ENCODE results near the gene LRP10.

Gene LRP10

DNA sequence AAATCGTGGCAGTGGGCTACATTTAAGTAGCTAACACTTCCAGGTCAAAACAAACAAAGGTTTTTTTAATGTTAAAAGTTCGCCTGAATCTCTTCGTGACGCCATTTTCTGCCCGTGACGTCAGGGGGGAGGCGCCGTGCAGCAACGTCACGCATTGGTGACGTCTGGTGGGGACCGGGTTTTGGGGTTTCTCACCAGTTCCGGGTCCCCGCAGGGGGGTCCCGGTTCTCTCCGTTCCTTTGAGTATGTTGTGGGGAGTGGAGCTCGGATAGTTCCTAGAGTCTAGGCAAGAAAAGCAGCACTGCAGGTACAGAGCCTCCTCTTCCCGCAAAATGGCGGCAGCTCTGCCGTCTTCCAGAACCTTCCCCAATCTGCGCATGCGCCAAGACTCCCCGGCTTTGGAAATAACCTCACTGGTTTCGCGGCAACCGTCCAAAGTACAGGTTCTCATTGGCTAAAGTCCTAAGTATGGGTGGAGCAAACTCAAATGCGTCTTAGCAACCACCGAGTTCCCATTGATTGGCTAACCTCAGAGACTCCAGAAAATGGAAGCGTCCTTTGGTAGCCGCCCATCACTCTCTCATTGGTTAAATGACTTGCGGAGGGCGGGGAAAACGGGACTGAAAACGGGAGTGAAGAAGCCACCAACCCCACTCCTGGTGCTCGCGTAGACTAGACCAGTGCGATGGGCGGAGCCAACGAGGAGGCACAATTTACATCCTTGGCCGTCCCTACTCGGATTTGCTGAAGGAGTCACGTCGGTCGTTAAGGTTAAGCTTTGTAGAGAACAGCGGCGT, 47.5 kb downstream of the LRP10 start, which contains the start of gene RBM23:
TSS of gene RBM23 (minus strand) at position 346 of the 797 bp plus-strand sequence.
- peaks cover 16 to 29% of the 10 kb centered on the region in 2 experiments for H3K36me3 ChIP-seq (ENCODE audit: control insufficient read depth in 1 of 2, insufficient read depth in 2 of 2, low read length in 2 of 2)
- H3K4me1 ChIP-seq (ENCODE audit: control insufficient read depth in 1 of 2, insufficient read depth in 2 of 2, low read length in 2 of 2) = peaks cover 7 to 13% of the 10 kb centered on the region in 2 experiments
- peak within 1 kb of the TSS; percentile 96 for H2BK5ac ChIP-seq (ENCODE audit: low read depth, low read length, poor library complexity)
- peaks cover 9% of the 10 kb centered on the region for H3K79me1 ChIP-seq (ENCODE audit: low read length)
- H3K9me3 ChIP-seq (ENCODE audit: insufficient read depth, low read depth, low read length) = no peaks in the 10 kb centered on the region
- no peak within 1 kb of the TSS for H3K23ac ChIP-seq (ENCODE audit: low read length)
- H3K4me3 ChIP-seq (ENCODE audit: low read depth, low read length) = peak within 1 kb of the TSS; percentile 73
- peak within 1 kb of the TSS; percentile 69 for H2AFZ ChIP-seq (ENCODE audit: insufficient read depth, low read length, poor library complexity)
- peak within 1 kb of the TSS; percentile 46 for H3K9ac ChIP-seq (ENCODE audit: low read length)
- H4K12ac ChIP-seq (ENCODE audit: low read depth, low read length) = peak within 1 kb of the TSS; percentile 95
- peak; percentile 100 for DNase-seq
- peak within 1 kb of the TSS; percentile 95 for H3K18ac ChIP-seq (ENCODE audit: low read length)
- peak within 1 kb of the TSS; percentile 81 for H2BK120ac ChIP-seq (ENCODE audit: insufficient read depth, low read length, poor library complexity)
- H3K27me3 ChIP-seq (ENCODE audit: insufficient read depth, low read length) = no peaks in the 10 kb centered on the region
- peaks cover 4% of the 10 kb centered on the region for H3K79me2 ChIP-seq (ENCODE audit: control insufficient read depth, insufficient read depth, low read length, poor library complexity)
- peak within 1 kb of the TSS; percentile 71 for H3K14ac ChIP-seq (ENCODE audit: low read length)
- H4K91ac ChIP-seq (ENCODE audit: low read depth, low read length) = peak within 1 kb of the TSS; percentile 95
- H2BK12ac ChIP-seq (ENCODE audit: low read length) = no peak within 1 kb of the TSS
- peak within 1 kb of the TSS; percentile 68 for H3K4me2 ChIP-seq (ENCODE audit: low read length)
- peak within 1 kb of the TSS; percentile 98 for H4K8ac ChIP-seq (ENCODE audit: low read depth, low read length)
- WGBS (ENCODE audit: extremely low coverage, insufficient coverage, insufficient read length) = no CpG with 5 or more reads among the region's 46 CpGs
- H3K4ac ChIP-seq (ENCODE audit: low read depth, low read length) = peak within 1 kb of the TSS; percentile 78
- H2AK5ac ChIP-seq (ENCODE audit: low read length) = peak within 1 kb of the TSS; percentile 13
- peak within 1 kb of the TSS; percentile 88 for H3K27ac ChIP-seq (ENCODE audit: low read depth, low read length)

GRCh38 chr14:22919601-22919921, 48.0 kb downstream of the LRP10 start:
- peaks cover 21 to 35% of the 10 kb centered on the region in 2 experiments for H3K36me3 ChIP-seq (ENCODE audit: control insufficient read depth in 1 of 2, insufficient read depth in 2 of 2, low read length in 2 of 2)
- H3K79me1 ChIP-seq (ENCODE audit: low read length) = peaks cover 9% of the 10 kb centered on the region
- no peak overlapping the region for H2BK120ac ChIP-seq (ENCODE audit: insufficient read depth, low read length, poor library complexity)
- peak overlapping the region; percentile 13 for H2AK5ac ChIP-seq (ENCODE audit: low read length)
- H4K91ac ChIP-seq (ENCODE audit: low read depth, low read length) = no peak overlapping the region
- peaks cover 7 to 13% of the 10 kb centered on the region in 2 experiments for H3K4me1 ChIP-seq (ENCODE audit: control insufficient read depth in 1 of 2, insufficient read depth in 2 of 2, low read length in 2 of 2)
- H3K79me2 ChIP-seq (ENCODE audit: control insufficient read depth, insufficient read depth, low read length, poor library complexity) = peaks cover 4% of the 10 kb centered on the region
- no peak overlapping the region for H3K9ac ChIP-seq (ENCODE audit: low read length)
- no peak overlapping the region for H3K23ac ChIP-seq (ENCODE audit: low read length)
- peak overlapping the region; percentile 6 for H2AFZ ChIP-seq (ENCODE audit: insufficient read depth, low read length, poor library complexity)
- no peaks in the 10 kb centered on the region for H3K27me3 ChIP-seq (ENCODE audit: insufficient read depth, low read length)
- no peak overlapping the region for H3K4ac ChIP-seq (ENCODE audit: low read depth, low read length)
- no peak overlapping the region for H2BK12ac ChIP-seq (ENCODE audit: low read length)
- H3K4me2 ChIP-seq (ENCODE audit: low read length) = peak overlapping the region; percentile 68
- no peak for DNase-seq
- peak overlapping the region; percentile 40 for H4K8ac ChIP-seq (ENCODE audit: low read depth, low read length)
- H3K9me3 ChIP-seq (ENCODE audit: insufficient read depth, low read depth, low read length) = no peaks in the 10 kb centered on the region
- H3K18ac ChIP-seq (ENCODE audit: low read length) = no peak overlapping the region
- no peak overlapping the region for H4K12ac ChIP-seq (ENCODE audit: low read depth, low read length)
- no CpG with 5 or more reads among the region's 10 CpGs for WGBS (ENCODE audit: extremely low coverage, insufficient coverage, insufficient read length)
- H3K4me3 ChIP-seq (ENCODE audit: low read depth, low read length) = peak overlapping the region; percentile 25
- H2BK5ac ChIP-seq (ENCODE audit: low read depth, low read length, poor library complexity) = no peak overlapping the region
- H3K14ac ChIP-seq (ENCODE audit: low read length) = no peak overlapping the region
- H3K27ac ChIP-seq (ENCODE audit: low read depth, low read length) = no peak overlapping the region

DNA sequence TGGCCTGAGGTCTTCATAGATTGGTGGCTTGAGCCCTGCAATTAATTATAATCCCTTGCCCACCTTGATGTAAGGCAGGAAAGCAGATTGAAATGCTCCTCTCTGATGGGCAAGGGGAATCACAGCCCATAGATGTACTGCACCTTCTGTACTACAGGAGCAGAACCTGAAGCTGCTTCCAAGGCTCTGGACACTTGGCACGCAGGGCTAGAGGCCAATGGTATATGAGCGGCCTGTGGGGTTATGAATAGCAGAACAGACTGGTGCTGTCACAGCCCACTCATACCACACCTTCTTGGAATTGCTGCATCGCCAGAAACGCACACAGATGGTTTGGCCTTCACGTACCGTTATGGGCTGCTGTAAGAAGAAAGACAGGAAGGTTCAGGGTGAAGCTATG, 49.2 kb downstream of the LRP10 start:
- WGBS (ENCODE audit: extremely low coverage, insufficient coverage, insufficient read length) = no CpG with 5 or more reads among the region's 6 CpGs
- H3K27me3 ChIP-seq (ENCODE audit: insufficient read depth, low read length) = no peaks in the 10 kb centered on the region
- no peak overlapping the region for H4K12ac ChIP-seq (ENCODE audit: low read depth, low read length)
- no peak overlapping the region for H2AK5ac ChIP-seq (ENCODE audit: low read length)
- no peak overlapping the region for H4K8ac ChIP-seq (ENCODE audit: low read depth, low read length)
- H3K79me1 ChIP-seq (ENCODE audit: low read length) = peaks cover 9% of the 10 kb centered on the region
- no peak overlapping the region for H3K4me2 ChIP-seq (ENCODE audit: low read length)
- no peak overlapping the region for H3K27ac ChIP-seq (ENCODE audit: low read depth, low read length)
- H3K14ac ChIP-seq (ENCODE audit: low read length) = no peak overlapping the region
- H2BK5ac ChIP-seq (ENCODE audit: low read depth, low read length, poor library complexity) = no peak overlapping the region
- no peak overlapping the region for H4K91ac ChIP-seq (ENCODE audit: low read depth, low read length)
- DNase-seq = peak in 1 of 2 donors; percentile 49
- H3K18ac ChIP-seq (ENCODE audit: low read length) = no peak overlapping the region
- peaks cover 4% of the 10 kb centered on the region for H3K79me2 ChIP-seq (ENCODE audit: control insufficient read depth, insufficient read depth, low read length, poor library complexity)
- H2BK12ac ChIP-seq (ENCODE audit: low read length) = no peak overlapping the region
- H3K9me3 ChIP-seq (ENCODE audit: insufficient read depth, low read depth, low read length) = no peaks in the 10 kb centered on the region
- H3K4me3 ChIP-seq (ENCODE audit: low read depth, low read length) = no peak overlapping the region
- peaks cover 7 to 13% of the 10 kb centered on the region in 2 experiments for H3K4me1 ChIP-seq (ENCODE audit: control insufficient read depth in 1 of 2, insufficient read depth in 2 of 2, low read length in 2 of 2)
- H3K23ac ChIP-seq (ENCODE audit: low read length) = no peak overlapping the region
- H2BK120ac ChIP-seq (ENCODE audit: insufficient read depth, low read length, poor library complexity) = no peak overlapping the region
- peaks cover 25 to 40% of the 10 kb centered on the region in 2 experiments for H3K36me3 ChIP-seq (ENCODE audit: control insufficient read depth in 1 of 2, insufficient read depth in 2 of 2, low read length in 2 of 2)
- H2AFZ ChIP-seq (ENCODE audit: insufficient read depth, low read length, poor library complexity) = no peak overlapping the region
- no peak overlapping the region for H3K4ac ChIP-seq (ENCODE audit: low read depth, low read length)
- no peak overlapping the region for H3K9ac ChIP-seq (ENCODE audit: low read length)

GRCh38 chr14:22922294-22922693, 50.8 kb downstream of the LRP10 start:
- Histone ChIP-seq H3K27ac (ENCODE audit: low read depth, low read length) (no peak overlapping the region), H3K9ac (ENCODE audit: low read length) (no peak overlapping the region), H3K18ac (ENCODE audit: low read length) (no peak overlapping the region), H2BK5ac (ENCODE audit: low read depth, low read length, poor library complexity) (no peak overlapping the region), H3K4me3 (ENCODE audit: low read depth, low read length) (no peak overlapping the region), H3K23ac (ENCODE audit: low read length) (no peak overlapping the region), H3K14ac (ENCODE audit: low read length) (no peak overlapping the region), H4K91ac (ENCODE audit: low read depth, low read length) (no peak overlapping the region), H3K27me3 (ENCODE audit: insufficient read depth, low read length) (no peaks in the 10 kb centered on the region), H3K4ac (ENCODE audit: low read depth, low read length) (no peak overlapping the region), H2AFZ (ENCODE audit: insufficient read depth, low read length, poor library complexity) (no peak overlapping the region), H3K36me3 (ENCODE audit: control insufficient read depth in 1 of 2, insufficient read depth in 2 of 2, low read length in 2 of 2) (peaks cover 22 to 45% of the 10 kb centered on the region in 2 experiments), H2BK120ac (ENCODE audit: insufficient read depth, low read length, poor library complexity) (no peak overlapping the region), H3K4me1 (ENCODE audit: control insufficient read depth in 1 of 2, insufficient read depth in 2 of 2, low read length in 2 of 2) (peaks cover 7 to 13% of the 10 kb centered on the region in 2 experiments), H2BK12ac (ENCODE audit: low read length) (no peak overlapping the region), H3K4me2 (ENCODE audit: low read length) (no peak overlapping the region), H3K79me1 (ENCODE audit: low read length) (peaks cover 9% of the 10 kb centered on the region), H2AK5ac (ENCODE audit: low read length) (no peak overlapping the region), H4K12ac (ENCODE audit: low read depth, low read length) (no peak overlapping the region), H3K79me2 (ENCODE audit: control insufficient read depth, insufficient read depth, low read length, poor library complexity) (peaks cover 4% of the 10 kb centered on the region), H3K9me3 (ENCODE audit: insufficient read depth, low read depth, low read length) (no peaks in the 10 kb centered on the region), H4K8ac (ENCODE audit: low read depth, low read length) (no peak overlapping the region)
- no CpG with 5 or more reads among the region's 2 CpGs for WGBS (ENCODE audit: extremely low coverage, insufficient coverage, insufficient read length)
- no peak for DNase-seq
